WTC11 (cell line): Measurements from ENCODE around the gene PDZD7. TPM values are rescaled to one million over a fixed set of nuclear protein-coding genes. Genes with fewer than 3 reads are reported as not detected.

Experiments used
- ATAC-seq: fragments of 200-7000 bp; cut with Tn5 transposase; 2 replicates; pipeline ENCODE4 v1.10.0; 2021; ENCODE audit warnings: mild to moderate bottlenecking, moderate library complexity
- CTCF ChIA-PET: fragments of 300-600 bp; sonication (Branson Sonifier 250); formaldehyde crosslinking; loops from one replicate; lab custom pipeline; 2021; ENCODE audit warnings: antibody characterized with exemption; lab: Charles Lee
- POLR2A ChIA-PET: fragments of 350-600 bp; sonication (Branson Sonifier 250); formaldehyde crosslinking; loops from one replicate; lab custom pipeline; 2021; ENCODE audit warnings: antibody characterized with exemption; lab: Charles Lee
- DNase-seq: peaks from one replicate; pipeline ENCODE4 v3.0.0; 2021; ENCODE audit warnings: low spot score
- H3K27ac Mint-ChIP-seq: 2 replicates; pipeline ENCODE4 v1.8.0; 2021; ENCODE audit warnings: mixed read lengths
- H3K27me3 Mint-ChIP-seq: 2 replicates; pipeline ENCODE4 v1.8.0; 2021; ENCODE audit warnings: low read depth, mild to moderate bottlenecking, moderate library complexity, mixed read lengths
- H3K36me3 Mint-ChIP-seq: 2 replicates; pipeline ENCODE4 v1.8.0; 2021; ENCODE audit warnings: mixed read lengths
- H3K4me1 Mint-ChIP-seq: 2 replicates; pipeline ENCODE4 v1.8.0; 2022; ENCODE audit warnings: mixed read lengths
- H3K4me3 Mint-ChIP-seq: 2 replicates; pipeline ENCODE4 v1.8.0; 2021; ENCODE audit warnings: mild to moderate bottlenecking, moderate library complexity, mixed read lengths
- H3K9me3 Mint-ChIP-seq: 2 replicates; pipeline ENCODE4 v1.8.0; 2021; ENCODE audit warnings: mixed read lengths
- ATF3 ChIP-seq: sonication (generic); formaldehyde crosslinking; conservative IDR thresholded peaks from 2 replicates; pipeline ENCODE4 v1.8.1; 2022; ENCODE audit warnings: mild to moderate bottlenecking, missing genetic modification reagents
- ATF6 ChIP-seq: sonication (generic); formaldehyde crosslinking; IDR thresholded peaks from 2 replicates; pipeline ENCODE4 v1.8.1; 2023; ENCODE audit warnings: mild to moderate bottlenecking, missing genetic modification reagents
- ETV6 ChIP-seq: sonication (generic); formaldehyde crosslinking; IDR thresholded peaks from 2 replicates; pipeline ENCODE4 v1.8.1; 2022; ENCODE audit warnings: mild to moderate bottlenecking, missing genetic modification reagents
- FOXP1 ChIP-seq: sonication (generic); formaldehyde crosslinking; IDR thresholded peaks from 2 replicates; pipeline ENCODE4 v1.8.0; 2022; ENCODE audit warnings: missing genetic modification reagents, mild to moderate bottlenecking, moderate library complexity, borderline replicate concordance
- FOXP4 ChIP-seq: sonication (generic); formaldehyde crosslinking; IDR thresholded peaks from 2 replicates; pipeline ENCODE4 v1.8.0; 2022; ENCODE audit warnings: mild to moderate bottlenecking, missing genetic modification reagents
- IRF2 ChIP-seq: sonication (generic); formaldehyde crosslinking; IDR thresholded peaks from 2 replicates; pipeline ENCODE4 v1.8.0; 2022; ENCODE audit warnings: low read depth, missing genetic modification reagents, borderline replicate concordance
- MYBL2 ChIP-seq: sonication (generic); formaldehyde crosslinking; IDR thresholded peaks from 2 replicates; pipeline ENCODE4 v1.8.1; 2023; ENCODE audit warnings: mild to moderate bottlenecking, moderate library complexity, missing genetic modification reagents
- NR2C2 ChIP-seq: sonication (generic); formaldehyde crosslinking; IDR thresholded peaks from 2 replicates; pipeline ENCODE4 v1.8.0; 2022; ENCODE audit warnings: mild to moderate bottlenecking, missing genetic modification reagents
- RORB ChIP-seq: fragments of 250-450 bp; sonication (Bioruptor Pico); IDR thresholded peaks from 2 replicates; pipeline ENCODE4 v1.9.0; 2021; ENCODE audit warnings: mild to moderate bottlenecking
- SMAD3 ChIP-seq: sonication (generic); formaldehyde crosslinking; IDR thresholded peaks from 2 replicates; pipeline ENCODE4 v1.8.0; 2022; ENCODE audit warnings: missing genetic modification reagents, mild to moderate bottlenecking, borderline replicate concordance
- SP1 ChIP-seq: sonication (generic); formaldehyde crosslinking; conservative IDR thresholded peaks from 2 replicates; pipeline ENCODE4 v1.8.1; 2022; ENCODE audit warnings: missing genetic modification reagents
- ZBTB21 ChIP-seq: sonication (generic); formaldehyde crosslinking; IDR thresholded peaks from 2 replicates; pipeline ENCODE4 v1.8.1; 2023; ENCODE audit warnings: mild to moderate bottlenecking, missing genetic modification reagents, borderline replicate concordance
- ZNF121 ChIP-seq: sonication (generic); formaldehyde crosslinking; IDR thresholded peaks from 2 replicates; pipeline ENCODE4 v1.8.0; 2023; ENCODE audit warnings: missing genetic modification reagents
- ZNF138 ChIP-seq: sonication (generic); formaldehyde crosslinking; conservative IDR thresholded peaks from 2 replicates; pipeline ENCODE4 v1.8.1; 2022; ENCODE audit warnings: mild to moderate bottlenecking, moderate library complexity, missing genetic modification reagents
- ZNF232 ChIP-seq: sonication (generic); formaldehyde crosslinking; IDR thresholded peaks from 2 replicates; pipeline ENCODE4 v1.8.0; 2022; ENCODE audit warnings: mild to moderate bottlenecking, missing genetic modification reagents
- ZNF317 ChIP-seq: sonication (generic); formaldehyde crosslinking; IDR thresholded peaks from 2 replicates; pipeline ENCODE4 v1.8.1; 2023; ENCODE audit warnings: low read depth, mild to moderate bottlenecking, moderate library complexity, missing genetic modification reagents, borderline replicate concordance
- ZNF671 ChIP-seq: fragments of 250-450 bp; sonication (Bioruptor Pico); IDR thresholded peaks from 2 replicates; pipeline ENCODE4 v1.8.0; 2021; ENCODE audit warnings: mild to moderate bottlenecking
- total RNA-seq: library from RNA; stranded (reverse); gene quantifications from 3 replicates; pipeline ENCODE4 v1.2.3, GENCODE V29; 2021
- TF ChIP-seq, protein P1 (sequence below): sonication (generic); formaldehyde crosslinking; IDR thresholded peaks from 2 replicates; pipeline ENCODE4 v1.8.0; 2023; ENCODE audit warnings: missing genetic modification reagents, mild to moderate bottlenecking, borderline replicate concordance
- TF ChIP-seq, protein P2 (sequence below): fragments of 250-450 bp; sonication (Bioruptor Pico); IDR thresholded peaks from 2 replicates; pipeline ENCODE4 v1.9.0; 2021; ENCODE audit warnings: mild to moderate bottlenecking
- TF ChIP-seq, protein P3 (sequence below): sonication (generic); formaldehyde crosslinking; IDR thresholded peaks from 2 replicates; pipeline ENCODE4 v1.8.1; 2023; ENCODE audit warnings: mild to moderate bottlenecking, moderate library complexity, missing genetic modification reagents

Gene PDZD7
- total RNA-seq, 1 experiment from 2014 or later, result 2.6 TPM

- TF ChIP-seq SP1 (CRISPR knock-in tag) (no peak), ZNF671 (no peak), ETV6 (0 out of 2 replicates have a peak, but pooled peaks have one; percentile 5), FOXP4 (no peak), NR2C2 (CRISPR knock-in tag) (no peak)
- TF ChIP-seq, protein P1, sequence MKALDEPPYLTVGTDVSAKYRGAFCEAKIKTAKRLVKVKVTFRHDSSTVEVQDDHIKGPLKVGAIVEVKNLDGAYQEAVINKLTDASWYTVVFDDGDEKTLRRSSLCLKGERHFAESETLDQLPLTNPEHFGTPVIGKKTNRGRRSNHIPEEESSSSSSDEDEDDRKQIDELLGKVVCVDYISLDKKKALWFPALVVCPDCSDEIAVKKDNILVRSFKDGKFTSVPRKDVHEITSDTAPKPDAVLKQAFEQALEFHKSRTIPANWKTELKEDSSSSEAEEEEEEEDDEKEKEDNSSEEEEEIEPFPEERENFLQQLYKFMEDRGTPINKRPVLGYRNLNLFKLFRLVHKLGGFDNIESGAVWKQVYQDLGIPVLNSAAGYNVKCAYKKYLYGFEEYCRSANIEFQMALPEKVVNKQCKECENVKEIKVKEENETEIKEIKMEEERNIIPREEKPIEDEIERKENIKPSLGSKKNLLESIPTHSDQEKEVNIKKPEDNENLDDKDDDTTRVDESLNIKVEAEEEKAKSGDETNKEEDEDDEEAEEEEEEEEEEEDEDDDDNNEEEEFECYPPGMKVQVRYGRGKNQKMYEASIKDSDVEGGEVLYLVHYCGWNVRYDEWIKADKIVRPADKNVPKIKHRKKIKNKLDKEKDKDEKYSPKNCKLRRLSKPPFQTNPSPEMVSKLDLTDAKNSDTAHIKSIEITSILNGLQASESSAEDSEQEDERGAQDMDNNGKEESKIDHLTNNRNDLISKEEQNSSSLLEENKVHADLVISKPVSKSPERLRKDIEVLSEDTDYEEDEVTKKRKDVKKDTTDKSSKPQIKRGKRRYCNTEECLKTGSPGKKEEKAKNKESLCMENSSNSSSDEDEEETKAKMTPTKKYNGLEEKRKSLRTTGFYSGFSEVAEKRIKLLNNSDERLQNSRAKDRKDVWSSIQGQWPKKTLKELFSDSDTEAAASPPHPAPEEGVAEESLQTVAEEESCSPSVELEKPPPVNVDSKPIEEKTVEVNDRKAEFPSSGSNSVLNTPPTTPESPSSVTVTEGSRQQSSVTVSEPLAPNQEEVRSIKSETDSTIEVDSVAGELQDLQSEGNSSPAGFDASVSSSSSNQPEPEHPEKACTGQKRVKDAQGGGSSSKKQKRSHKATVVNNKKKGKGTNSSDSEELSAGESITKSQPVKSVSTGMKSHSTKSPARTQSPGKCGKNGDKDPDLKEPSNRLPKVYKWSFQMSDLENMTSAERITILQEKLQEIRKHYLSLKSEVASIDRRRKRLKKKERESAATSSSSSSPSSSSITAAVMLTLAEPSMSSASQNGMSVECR (CRISPR knock-in tag), result no peak
Measured at GRCh38 chr10:101063050-101063525, 32.2 kb upstream of the PDZD7 start (continued).

- Mint-ChIP-seq H3K36me3 (no peaks in the 10 kb centered on the region), H3K4me1 (peaks cover 48% of the 10 kb centered on the region), H3K27me3 (peaks cover 58% of the 10 kb centered on the region), H3K9me3 (no peaks in the 10 kb centered on the region), H3K4me3 (peak overlapping the region; percentile 80), H3K27ac (peak overlapping the region; percentile 86; the same call in 1 of the 2 replicates)
- ChIA-PET CTCF (interaction anchor here (0.8 to 15.0 kb wide), 15 partner anchors 11 to 78 kb away, joined by 3 to 405 read pairs (median 9); partner anchors contain the start of genes PDZD7 and SFXN3), POLR2A (interaction anchor here (1.3 to 1.4 kb wide), 3 partner anchors 15 to 78 kb away, joined by 3 to 8 read pairs (median 4); no protein-coding TSS in a partner anchor)
- ATAC-seq, result peak; percentile 16
- peak; percentile 78 for DNase-seq
- peak; percentile 52; the same call in 1 of the 2 replicates for TF ChIP-seq MYBL2 (CRISPR knock-in tag)
- TF ChIP-seq SP1 (CRISPR knock-in tag), result peak; percentile 56
- TF ChIP-seq, protein P2, sequence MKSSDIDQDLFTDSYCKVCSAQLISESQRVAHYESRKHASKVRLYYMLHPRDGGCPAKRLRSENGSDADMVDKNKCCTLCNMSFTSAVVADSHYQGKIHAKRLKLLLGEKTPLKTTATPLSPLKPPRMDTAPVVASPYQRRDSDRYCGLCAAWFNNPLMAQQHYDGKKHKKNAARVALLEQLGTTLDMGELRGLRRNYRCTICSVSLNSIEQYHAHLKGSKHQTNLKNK (CRISPR knock-in tag), result no peak
- no peak for TF ChIP-seq IRF2
- peak; percentile 75; the same call in 1 of the 2 replicates for TF ChIP-seq ZNF232 (CRISPR knock-in tag)
- TF ChIP-seq RORB (CRISPR knock-in tag), result no peak
- TF ChIP-seq ZBTB21 (CRISPR knock-in tag), result peak; percentile 72; the same call in 1 of the 2 replicates
- no peak for TF ChIP-seq ZNF138 (CRISPR knock-in tag)
- TF ChIP-seq NR2C2 (CRISPR knock-in tag), result peak; percentile 61; the same call in 1 of the 2 replicates
- TF ChIP-seq ATF6 (CRISPR knock-in tag), result no peak
- TF ChIP-seq ZNF121 (CRISPR knock-in tag), result no peak
- TF ChIP-seq, protein P3, sequence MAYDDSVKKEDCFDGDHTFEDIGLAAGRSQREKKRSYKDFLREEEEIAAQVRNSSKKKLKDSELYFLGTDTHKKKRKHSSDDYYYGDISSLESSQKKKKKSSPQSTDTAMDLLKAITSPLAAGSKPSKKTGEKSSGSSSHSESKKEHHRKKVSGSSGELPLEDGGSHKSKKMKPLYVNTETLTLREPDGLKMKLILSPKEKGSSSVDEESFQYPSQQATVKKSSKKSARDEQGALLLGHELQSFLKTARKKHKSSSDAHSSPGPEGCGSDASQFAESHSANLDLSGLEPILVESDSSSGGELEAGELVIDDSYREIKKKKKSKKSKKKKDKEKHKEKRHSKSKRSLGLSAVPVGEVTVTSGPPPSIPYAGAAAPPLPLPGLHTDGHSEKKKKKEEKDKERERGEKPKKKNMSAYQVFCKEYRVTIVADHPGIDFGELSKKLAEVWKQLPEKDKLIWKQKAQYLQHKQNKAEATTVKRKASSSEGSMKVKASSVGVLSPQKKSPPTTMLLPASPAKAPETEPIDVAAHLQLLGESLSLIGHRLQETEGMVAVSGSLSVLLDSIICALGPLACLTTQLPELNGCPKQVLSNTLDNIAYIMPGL (CRISPR knock-in tag), result peak; percentile 96
- TF ChIP-seq SMAD3, result peak; percentile 54; the same call in 1 of the 2 replicates
- TF ChIP-seq FOXP1 (CRISPR knock-in tag), result peak; percentile 83; the same call in 1 of the 2 replicates
- TF ChIP-seq ZNF317 (CRISPR knock-in tag), result 0 out of 2 replicates have a peak, but pooled peaks have one; percentile 8
- TF ChIP-seq ATF3 (CRISPR knock-in tag), result no peak
Measured at GRCh38 chr10:101062232-101063049, 31.5 kb upstream of the PDZD7 start.
